ENCODE measurements around the gene ABI3BP.

Gene ABI3BP

DNA sequence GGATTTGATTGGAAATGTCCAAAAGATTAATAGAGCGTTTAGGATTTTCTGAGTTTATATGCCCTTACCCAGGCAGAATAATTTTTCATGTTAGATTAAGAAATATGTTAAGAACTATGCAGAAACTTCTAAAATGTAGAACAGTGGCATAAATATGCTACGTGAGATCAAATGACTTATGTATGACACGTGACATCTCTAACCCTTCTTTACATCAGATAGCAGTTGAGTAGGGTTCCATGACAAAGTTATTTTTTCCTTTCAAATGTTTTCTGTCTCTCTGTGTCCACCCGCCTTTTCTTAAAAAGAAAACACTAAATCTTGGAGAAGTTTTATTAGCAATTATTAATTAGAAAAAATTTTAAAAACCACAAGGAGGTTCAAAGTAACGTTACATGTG lies 292.5 kb downstream of the ABI3BP start:
- no peak overlapping the region for H3K4me3 ChIP-seq (ENCODE audit: low read depth, low read length)
- TF ChIP-seq, protein P1, sequence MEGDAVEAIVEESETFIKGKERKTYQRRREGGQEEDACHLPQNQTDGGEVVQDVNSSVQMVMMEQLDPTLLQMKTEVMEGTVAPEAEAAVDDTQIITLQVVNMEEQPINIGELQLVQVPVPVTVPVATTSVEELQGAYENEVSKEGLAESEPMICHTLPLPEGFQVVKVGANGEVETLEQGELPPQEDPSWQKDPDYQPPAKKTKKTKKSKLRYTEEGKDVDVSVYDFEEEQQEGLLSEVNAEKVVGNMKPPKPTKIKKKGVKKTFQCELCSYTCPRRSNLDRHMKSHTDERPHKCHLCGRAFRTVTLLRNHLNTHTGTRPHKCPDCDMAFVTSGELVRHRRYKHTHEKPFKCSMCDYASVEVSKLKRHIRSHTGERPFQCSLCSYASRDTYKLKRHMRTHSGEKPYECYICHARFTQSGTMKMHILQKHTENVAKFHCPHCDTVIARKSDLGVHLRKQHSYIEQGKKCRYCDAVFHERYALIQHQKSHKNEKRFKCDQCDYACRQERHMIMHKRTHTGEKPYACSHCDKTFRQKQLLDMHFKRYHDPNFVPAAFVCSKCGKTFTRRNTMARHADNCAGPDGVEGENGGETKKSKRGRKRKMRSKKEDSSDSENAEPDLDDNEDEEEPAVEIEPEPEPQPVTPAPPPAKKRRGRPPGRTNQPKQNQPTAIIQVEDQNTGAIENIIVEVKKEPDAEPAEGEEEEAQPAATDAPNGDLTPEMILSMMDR (IDR thresholded peaks at IDR 0.05; ENCODE audit: low read depth, low read length), result no peak
- TF ChIP-seq MYC (IDR thresholded peaks at IDR 0.05; ENCODE audit: low read depth, low read length) (no peak), MAX (IDR thresholded peaks at IDR 0.05; ENCODE audit: low read depth, low read length) (no peak), POLR2A (IDR thresholded peaks at IDR 0.05; ENCODE audit: extremely low read depth, insufficient read length) (no peak)
- DNase-seq (ENCODE audit: low read depth), result no peak

All from NB4 (cell line).